GM18499 (cell line): ENCODE data around the gene FRAS1.
"Not testable (repeated sequence)": the region's sequence is repeated elsewhere in the genome, so short reads cannot be mapped to it uniquely, and the experiment has no call there.

Experiments
- ATAC-seq: cut with Tn5 transposase; IDR thresholded peaks from one replicate; pipeline ENCODE4 v1.9.1; 2021; ENCODE audit warnings: moderate number of reproducible peaks; ENCODE audit not compliant: insufficient read depth, unreplicated experiment

The FRAS1 gene

GRCh38 chr4:78310740-78311115 is 253.6 kb downstream of the FRAS1 start:
- ATAC-seq = no peak

GRCh38 chr4:78311306-78311705 is 254.2 kb downstream of the FRAS1 start:
- no peak for ATAC-seq

- no peak for ATAC-seq
Observed at GRCh38 chr4:78312989-78313753, 256.0 kb downstream of the FRAS1 start.

- no peak for ATAC-seq
Observed at GRCh38 chr4:78313754-78314120, 256.6 kb downstream of the FRAS1 start.

GRCh38 chr4:78318126-78318525 is 261.0 kb downstream of the FRAS1 start:
- no peak for ATAC-seq

- ATAC-seq = no peak
Observed at GRCh38 chr4:78320349-78320935, 263.3 kb downstream of the FRAS1 start.

- ATAC-seq = no peak
Observed at GRCh38 chr4:78322032-78322431, 264.9 kb downstream of the FRAS1 start.

GRCh38 chr4:78323439-78323838 is 266.3 kb downstream of the FRAS1 start:
- ATAC-seq = no peak

GRCh38 chr4:78324625-78325024 is 267.5 kb downstream of the FRAS1 start:
- ATAC-seq = no peak

- ATAC-seq = no peak
Observed at GRCh38 chr4:78325271-78326157, 268.4 kb downstream of the FRAS1 start.

- not testable (repeated sequence) for ATAC-seq
Observed at GRCh38 chr4:78328591-78328990, 271.5 kb downstream of the FRAS1 start.

- ATAC-seq = no peak
Observed at GRCh38 chr4:78331186-78331585, 274.1 kb downstream of the FRAS1 start.

- ATAC-seq = no peak
Observed at GRCh38 chr4:78331965-78332364, 274.8 kb downstream of the FRAS1 start.

GRCh38 chr4:78332976-78333375 is 275.9 kb downstream of the FRAS1 start:
- no peak for ATAC-seq

- no peak for ATAC-seq
Observed at GRCh38 chr4:78336093-78336943, 279.2 kb downstream of the FRAS1 start.

- ATAC-seq = no peak
Observed at GRCh38 chr4:78337244-78338020, 280.3 kb downstream of the FRAS1 start.

GRCh38 chr4:78342125-78342524 is 285.0 kb downstream of the FRAS1 start:
- no peak for ATAC-seq

GRCh38 chr4:78343682-78344081 is 286.6 kb downstream of the FRAS1 start:
- no peak for ATAC-seq

GRCh38 chr4:78345237-78345636 is 288.1 kb downstream of the FRAS1 start:
- no peak for ATAC-seq

- no peak for ATAC-seq
Observed at GRCh38 chr4:78346222-78346621, 289.1 kb downstream of the FRAS1 start.
